Tibial nerve (tissue), 4 donors: ENCODE results near the gene CLEC4A.
"Not testable (repeated sequence)": the region's sequence is repeated elsewhere in the genome, so short reads cannot be mapped to it uniquely, and the experiment has no call there.

Source experiments
- EP300 ChIP-seq, 2 donors: sonication (generic); formaldehyde crosslinking; IDR thresholded peaks; one replicate each; pipeline ENCODE4 v1.6.1; 2017; ENCODE audit warnings: antibody characterized with exemption in 2 of 2, mild to moderate bottlenecking in 1 of 2
- POLR2A ChIP-seq, 2 donors: fragments of 450-650 bp; IDR thresholded peaks; one replicate each; pipeline ENCODE4 v1.6.1; 2017; ENCODE audit warnings: antibody characterized with exemption in 2 of 2, mild to moderate bottlenecking in 2 of 2, moderate library complexity in 2 of 2
- TF ChIP-seq, protein P1 (sequence below), 5 experiments: fragments of 200-600 bp in 3 of 5; fragments of 450-650 bp in 2 of 5; sonication (generic) in 3 of 5; IDR thresholded peaks; one replicate each; pipeline ENCODE4 v1.5.1; 2016 to 2019; ENCODE audit warnings: antibody characterized with exemption in 5 of 5, mild to moderate bottlenecking in 3 of 5, moderate library complexity in 2 of 5

GRCh38 chr12:8183346-8183745, 59.9 kb downstream of the CLEC4A start:
- TF ChIP-seq POLR2A, EP300 (IDR thresholded peaks at IDR 0.05): not testable (repeated sequence)
- TF ChIP-seq, protein P1, sequence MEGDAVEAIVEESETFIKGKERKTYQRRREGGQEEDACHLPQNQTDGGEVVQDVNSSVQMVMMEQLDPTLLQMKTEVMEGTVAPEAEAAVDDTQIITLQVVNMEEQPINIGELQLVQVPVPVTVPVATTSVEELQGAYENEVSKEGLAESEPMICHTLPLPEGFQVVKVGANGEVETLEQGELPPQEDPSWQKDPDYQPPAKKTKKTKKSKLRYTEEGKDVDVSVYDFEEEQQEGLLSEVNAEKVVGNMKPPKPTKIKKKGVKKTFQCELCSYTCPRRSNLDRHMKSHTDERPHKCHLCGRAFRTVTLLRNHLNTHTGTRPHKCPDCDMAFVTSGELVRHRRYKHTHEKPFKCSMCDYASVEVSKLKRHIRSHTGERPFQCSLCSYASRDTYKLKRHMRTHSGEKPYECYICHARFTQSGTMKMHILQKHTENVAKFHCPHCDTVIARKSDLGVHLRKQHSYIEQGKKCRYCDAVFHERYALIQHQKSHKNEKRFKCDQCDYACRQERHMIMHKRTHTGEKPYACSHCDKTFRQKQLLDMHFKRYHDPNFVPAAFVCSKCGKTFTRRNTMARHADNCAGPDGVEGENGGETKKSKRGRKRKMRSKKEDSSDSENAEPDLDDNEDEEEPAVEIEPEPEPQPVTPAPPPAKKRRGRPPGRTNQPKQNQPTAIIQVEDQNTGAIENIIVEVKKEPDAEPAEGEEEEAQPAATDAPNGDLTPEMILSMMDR (IDR thresholded peaks at IDR 0.05) = not testable (repeated sequence)
